HCT116 (cell line): ENCODE measurements around the gene TNPO1. TPM values are rescaled to one million over a fixed set of nuclear protein-coding genes. Genes with fewer than 3 reads are reported as not detected.

Experiments
- ATAC-seq: fragments of 200-7000 bp; cut with Tn5 transposase; 2 replicates; pipeline ENCODE4 v1.9.1; 2020; ENCODE audit warnings: mild to moderate bottlenecking, moderate library complexity
- BruUV-seq: library from RNA; stranded (reverse); fragments of 400-500 nt; replicated peaks from 2 replicates; lab custom pipeline; 2021; lab: Mats Ljungman, UMichigan
- CTCF ChIA-PET: fragments of 300-600 bp; sonication (Branson Sonifier 250); formaldehyde crosslinking; loops from one replicate; lab custom pipeline; 2021; ENCODE audit warnings: antibody characterized with exemption; lab: Charles Lee
- POLR2A ChIA-PET: fragments of 300-600, 350-600 bp; sonication (Branson Sonifier 250); formaldehyde crosslinking; loops from one replicate; lab custom pipeline; 2021; ENCODE audit warnings: antibody characterized with exemption; lab: Charles Lee
- RAD21 ChIA-PET, 2 experiments: fragments of 300-600 bp; sonication (Branson Sonifier 250); formaldehyde crosslinking; loops; one replicate each; lab custom pipeline; 2023; ENCODE audit warnings: low total read pairs in 2 of 2; ENCODE audit not compliant: uncharacterized antibody in 2 of 2, unreplicated experiment in 2 of 2, low non-redundant PET in 1 of 2; lab: Charles Lee
- DNase-seq: peaks from one replicate; pipeline ENCODE4 v3.0.0-alpha.2; 2010; ENCODE audit warnings: low read depth, low spot score
- H2AFZ ChIP-seq: fragments of 200-600 bp; shearing (Covaris generic), sonication (generic); 2 replicates; pipeline ENCODE4 v1.6.1; 2017; ENCODE audit warnings: low read depth, mixed run types, mixed read lengths, antibody characterized with exemption, low read length; ENCODE audit not compliant: poor library complexity, severe bottlenecking
- H3K27ac ChIP-seq: 2 replicates; pipeline ENCODE4 v1.5.1; 2012; ENCODE audit warnings: low read depth, low read length
- H3K27me3 ChIP-seq: fragments of 200-600 bp; sonication (generic); 2 replicates; pipeline ENCODE4 v1.6.1; 2016; ENCODE audit warnings: mixed run types, low read length, mixed read lengths; ENCODE audit not compliant: insufficient read depth
- H3K36me3 ChIP-seq, 2 experiments: fragments of 200-500 bp in 1 of 2; fragments of 200-600 bp in 1 of 2; sonication (Bioruptor generic) in 1 of 2; sonication (generic) in 1 of 2; 2 replicates each; pipeline versions ENCODE4 v1.5.1 to v1.6.1; 2014 to 2016; ENCODE audit warnings: low read length in 2 of 2, inconsistent platforms in 1 of 2, mixed read lengths in 1 of 2, mixed run types in 1 of 2; ENCODE audit not compliant: insufficient read depth in 2 of 2, control insufficient read depth in 1 of 2
- H3K4me1 ChIP-seq, 2 experiments: fragments of 200-600 bp in 1 of 2; sonication (generic) in 1 of 2; 2 replicates each; pipeline versions ENCODE4 v1.5.1 to v1.6.1; 2012 to 2017; ENCODE audit warnings: low read length in 2 of 2, inconsistent platforms in 1 of 2, mild to moderate bottlenecking in 1 of 2, mixed read lengths in 1 of 2, mixed run types in 1 of 2, moderate library complexity in 1 of 2; ENCODE audit not compliant: insufficient read depth in 2 of 2, control insufficient read depth in 1 of 2
- H3K4me2 ChIP-seq: fragments of 200-600 bp; sonication (generic); 2 replicates; pipeline ENCODE4 v1.6.1; 2017; ENCODE audit warnings: mixed run types, low read length, mixed read lengths
- H3K4me3 ChIP-seq, 2 experiments: fragments of 200-600 bp in 1 of 2; sonication (generic) in 1 of 2; replicated peaks in 1 of 2; 2 replicates each; pipeline ENCODE4 v1.5.1; 2011 to 2016; ENCODE audit warnings: low read length in 2 of 2, control low read depth in 1 of 2, low read depth in 1 of 2, mild to moderate bottlenecking in 1 of 2, mixed read lengths in 1 of 2, mixed run types in 1 of 2
- H3K79me2 ChIP-seq: fragments of 200-600 bp; sonication (generic); 2 replicates; pipeline ENCODE4 v1.6.1; 2017; ENCODE audit warnings: mild to moderate bottlenecking, mixed run types, low read length, moderate library complexity, mixed read lengths; ENCODE audit not compliant: insufficient read depth
- H3K9ac ChIP-seq: fragments of 200-600 bp; sonication (generic); 2 replicates; pipeline ENCODE4 v1.6.1; 2016; ENCODE audit warnings: low read length, mixed read lengths
- H3K9me2 ChIP-seq: fragments of 200-600 bp; sonication (generic), shearing (Covaris generic); 2 replicates; pipeline ENCODE4 v1.6.1; 2017; ENCODE audit warnings: mixed run types, mild to moderate bottlenecking, moderate library complexity; ENCODE audit not compliant: insufficient read depth
- H3K9me3 ChIP-seq, 2 experiments: fragments of 200-500 bp in 1 of 2; fragments of 200-600 bp in 1 of 2; sonication (Bioruptor generic) in 1 of 2; sonication (generic) in 1 of 2; 2 replicates each; pipeline ENCODE4 v1.6.1; 2014 to 2017; ENCODE audit warnings: low read length in 2 of 2, mixed read lengths in 2 of 2, inconsistent platforms in 1 of 2, low read depth in 1 of 2, mild to moderate bottlenecking in 1 of 2, mixed run types in 1 of 2, moderate library complexity in 1 of 2; ENCODE audit not compliant: control insufficient read depth in 1 of 2, insufficient read depth in 1 of 2
- H4K20me1 ChIP-seq: fragments of 200-600 bp; sonication (generic), shearing (Covaris generic); 2 replicates; pipeline ENCODE4 v1.6.1; 2017; ENCODE audit warnings: mixed run types, mild to moderate bottlenecking, moderate library complexity; ENCODE audit not compliant: insufficient read depth
- EZH2phosphoT487 ChIP-seq: fragments of 200-600 bp; IDR thresholded peaks from 2 replicates; pipeline ENCODE4 v1.6.1; 2018; ENCODE audit warnings: antibody characterized with exemption, borderline replicate concordance
- JUND ChIP-seq: IDR thresholded peaks from 2 replicates; pipeline ENCODE4 v1.6.1; 2012
- SRF ChIP-seq: IDR thresholded peaks from 2 replicates; pipeline ENCODE4 v1.6.1; 2012; ENCODE audit warnings: low read depth
- TCF7L2 ChIP-seq: IDR thresholded peaks from 2 replicates; pipeline ENCODE4 v1.7.0; 2011; ENCODE audit warnings: borderline replicate concordance, inconsistent platforms; ENCODE audit not compliant: insufficient read depth, insufficient read length; ENCODE audit errors: extremely low read depth
- ZNF274 ChIP-seq: fragments of 200-500 bp; sonication (Bioruptor generic); IDR thresholded peaks from 2 replicates; pipeline ENCODE4 v1.6.1; 2014; ENCODE audit warnings: mild to moderate bottlenecking, low read depth, low read length, inconsistent platforms
- intact Hi-C: fragments of 100-400 bp; cut with micrococcal nuclease; formaldehyde crosslinking; loops from 2 replicates; pipeline ENCODE4 v1.10.0; 2022
- total RNA-seq: library from RNA; stranded (reverse); gene quantifications from one replicate; pipeline ENCODE4 v1.2.1, GENCODE V29; 2021; ENCODE audit not compliant: unreplicated experiment
- TF ChIP-seq, protein P1 (sequence below), 3 experiments: fragments of 200-600 bp in 1 of 3; sonication (generic) in 1 of 3; IDR thresholded peaks in 2 of 3; conservative IDR thresholded peaks in 1 of 3; 2 replicates each; pipeline ENCODE4 v1.5.1; 2012 to 2017; ENCODE audit warnings: low read depth in 2 of 3, low read length in 2 of 3, antibody characterized with exemption in 1 of 3, borderline replicate concordance in 1 of 3, control low read depth in 1 of 3, mild to moderate bottlenecking in 1 of 3, mixed read lengths in 1 of 3, mixed run types in 1 of 3, moderate library complexity in 1 of 3; ENCODE audit not compliant: insufficient read depth in 1 of 3
- TF ChIP-seq, protein P2 (sequence below): IDR thresholded peaks from 2 replicates; pipeline ENCODE4 v1.6.1; 2012; ENCODE audit warnings: low read depth

TNPO1 gene
- total RNA-seq, 1 experiment from 2014 or later, result 104 TPM

DNA sequence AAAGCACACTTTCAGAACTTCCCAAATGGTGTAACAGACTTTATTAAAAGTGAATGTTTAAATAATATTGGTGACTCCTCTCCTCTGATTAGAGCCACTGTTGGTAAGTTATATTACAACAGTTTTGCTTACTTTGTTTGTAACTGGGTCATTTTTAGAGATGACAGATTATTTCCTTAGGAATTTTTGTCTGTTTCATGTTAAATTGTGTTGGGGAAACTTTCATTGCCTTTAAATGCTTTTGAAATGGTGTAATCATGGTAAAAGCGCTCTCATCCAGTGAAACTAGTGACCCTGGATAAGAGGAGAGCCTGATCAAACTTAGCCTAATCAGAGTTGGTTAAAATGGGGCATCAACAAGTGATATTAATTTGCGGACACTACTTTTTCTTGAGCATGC lies 39.4 kb downstream of the TNPO1 start:
- H3K36me3 ChIP-seq, result peaks cover 34 to 69% of the 10 kb centered on the region in 2 experiments; a peak in 3 of 4 replicates
- CTCF ChIA-PET, result no interaction called here

More for the DNA sequence above, 39.4 kb downstream of the TNPO1 start:
- no peak for TF ChIP-seq EZH2phosphoT487
- TF ChIP-seq SRF, result no peak
- TF ChIP-seq, protein P1, sequence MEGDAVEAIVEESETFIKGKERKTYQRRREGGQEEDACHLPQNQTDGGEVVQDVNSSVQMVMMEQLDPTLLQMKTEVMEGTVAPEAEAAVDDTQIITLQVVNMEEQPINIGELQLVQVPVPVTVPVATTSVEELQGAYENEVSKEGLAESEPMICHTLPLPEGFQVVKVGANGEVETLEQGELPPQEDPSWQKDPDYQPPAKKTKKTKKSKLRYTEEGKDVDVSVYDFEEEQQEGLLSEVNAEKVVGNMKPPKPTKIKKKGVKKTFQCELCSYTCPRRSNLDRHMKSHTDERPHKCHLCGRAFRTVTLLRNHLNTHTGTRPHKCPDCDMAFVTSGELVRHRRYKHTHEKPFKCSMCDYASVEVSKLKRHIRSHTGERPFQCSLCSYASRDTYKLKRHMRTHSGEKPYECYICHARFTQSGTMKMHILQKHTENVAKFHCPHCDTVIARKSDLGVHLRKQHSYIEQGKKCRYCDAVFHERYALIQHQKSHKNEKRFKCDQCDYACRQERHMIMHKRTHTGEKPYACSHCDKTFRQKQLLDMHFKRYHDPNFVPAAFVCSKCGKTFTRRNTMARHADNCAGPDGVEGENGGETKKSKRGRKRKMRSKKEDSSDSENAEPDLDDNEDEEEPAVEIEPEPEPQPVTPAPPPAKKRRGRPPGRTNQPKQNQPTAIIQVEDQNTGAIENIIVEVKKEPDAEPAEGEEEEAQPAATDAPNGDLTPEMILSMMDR (IDR thresholded peaks at IDR 0.05 in 2 of 3, conservative IDR thresholded peaks at IDR 0.05 in 1 of 3; ENCODE audit: borderline replicate concordance in 1 of 3, insufficient read depth in 1 of 3, low read depth in 2 of 3, low read length in 2 of 3), result no peak
- no peak for TF ChIP-seq ZNF274
- TF ChIP-seq JUND, result no peak
- TF ChIP-seq, protein P2, sequence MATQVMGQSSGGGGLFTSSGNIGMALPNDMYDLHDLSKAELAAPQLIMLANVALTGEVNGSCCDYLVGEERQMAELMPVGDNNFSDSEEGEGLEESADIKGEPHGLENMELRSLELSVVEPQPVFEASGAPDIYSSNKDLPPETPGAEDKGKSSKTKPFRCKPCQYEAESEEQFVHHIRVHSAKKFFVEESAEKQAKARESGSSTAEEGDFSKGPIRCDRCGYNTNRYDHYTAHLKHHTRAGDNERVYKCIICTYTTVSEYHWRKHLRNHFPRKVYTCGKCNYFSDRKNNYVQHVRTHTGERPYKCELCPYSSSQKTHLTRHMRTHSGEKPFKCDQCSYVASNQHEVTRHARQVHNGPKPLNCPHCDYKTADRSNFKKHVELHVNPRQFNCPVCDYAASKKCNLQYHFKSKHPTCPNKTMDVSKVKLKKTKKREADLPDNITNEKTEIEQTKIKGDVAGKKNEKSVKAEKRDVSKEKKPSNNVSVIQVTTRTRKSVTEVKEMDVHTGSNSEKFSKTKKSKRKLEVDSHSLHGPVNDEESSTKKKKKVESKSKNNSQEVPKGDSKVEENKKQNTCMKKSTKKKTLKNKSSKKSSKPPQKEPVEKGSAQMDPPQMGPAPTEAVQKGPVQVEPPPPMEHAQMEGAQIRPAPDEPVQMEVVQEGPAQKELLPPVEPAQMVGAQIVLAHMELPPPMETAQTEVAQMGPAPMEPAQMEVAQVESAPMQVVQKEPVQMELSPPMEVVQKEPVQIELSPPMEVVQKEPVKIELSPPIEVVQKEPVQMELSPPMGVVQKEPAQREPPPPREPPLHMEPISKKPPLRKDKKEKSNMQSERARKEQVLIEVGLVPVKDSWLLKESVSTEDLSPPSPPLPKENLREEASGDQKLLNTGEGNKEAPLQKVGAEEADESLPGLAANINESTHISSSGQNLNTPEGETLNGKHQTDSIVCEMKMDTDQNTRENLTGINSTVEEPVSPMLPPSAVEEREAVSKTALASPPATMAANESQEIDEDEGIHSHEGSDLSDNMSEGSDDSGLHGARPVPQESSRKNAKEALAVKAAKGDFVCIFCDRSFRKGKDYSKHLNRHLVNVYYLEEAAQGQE, result no peak
- TF ChIP-seq TCF7L2, result no peak
- TF ChIP-seq, all 23 proteins: peak for 0
- BruUV-seq, result no TSS peak
- H3K9ac ChIP-seq, result no peak overlapping the region
- ChIA-PET POLR2A (no interaction called here), RAD21 (no interaction called here)
- no peaks in the 10 kb centered on the region for H3K4me1 ChIP-seq
- no peak overlapping the region for H3K4me3 ChIP-seq
- no peak overlapping the region for H3K4me2 ChIP-seq
- intact Hi-C loops, result no loop called here
- no peaks in the 10 kb centered on the region for H3K9me2 ChIP-seq
- H3K27ac ChIP-seq, result no peak overlapping the region
- no peaks in the 10 kb centered on the region for H3K9me3 ChIP-seq
- no peak for DNase-seq
- H3K79me2 ChIP-seq, result peaks cover 100% of the 10 kb centered on the region
- H4K20me1 ChIP-seq, result peaks cover 63% of the 10 kb centered on the region
- H3K27me3 ChIP-seq, result no peaks in the 10 kb centered on the region
- ATAC-seq, result no peak
- H2AFZ ChIP-seq, result no peak overlapping the region
